Epithelial cell of esophagus (primary cell): Measurements from ENCODE around the gene CNKSR2.

ENCODE experiments used
- DNase-seq: peaks from one replicate; pipeline ENCODE4 v3.0.0; 2010; ENCODE audit warnings: low read depth
- H3K4me3 ChIP-seq: 2 replicates; pipeline ENCODE4 v1.5.1; 2011; ENCODE audit warnings: mild to moderate bottlenecking, low read length, control low read depth
- TF ChIP-seq, protein P1 (sequence below): IDR thresholded peaks from 2 replicates; pipeline ENCODE4 v1.5.1; 2011; ENCODE audit warnings: low read depth, mild to moderate bottlenecking, low read length, control low read depth, inconsistent platforms; ENCODE audit not compliant: insufficient read depth; ENCODE audit errors: missing control alignments

Gene CNKSR2

DNA sequence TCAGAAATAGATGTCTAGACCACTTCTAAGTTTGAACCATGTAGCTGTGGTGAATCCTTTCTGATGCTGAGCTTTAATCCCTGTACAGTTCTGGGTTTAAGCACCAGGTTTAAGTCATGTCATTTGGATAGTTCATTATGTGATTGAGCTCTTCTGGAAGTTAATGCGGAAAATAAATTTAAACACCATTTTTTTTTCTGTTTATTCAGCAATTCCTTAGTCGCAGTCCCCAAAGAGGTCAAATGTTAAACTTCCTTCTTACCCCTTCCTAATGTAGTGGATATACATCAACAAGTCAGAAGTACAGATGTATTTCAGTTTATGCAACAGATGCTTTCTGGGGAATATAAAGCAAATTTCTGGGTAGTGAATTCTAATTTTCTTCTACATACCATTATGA, 52.9 kb downstream of the CNKSR2 start:
- DNase-seq: no peak
- no peak overlapping the region for H3K4me3 ChIP-seq
- TF ChIP-seq, protein P1, sequence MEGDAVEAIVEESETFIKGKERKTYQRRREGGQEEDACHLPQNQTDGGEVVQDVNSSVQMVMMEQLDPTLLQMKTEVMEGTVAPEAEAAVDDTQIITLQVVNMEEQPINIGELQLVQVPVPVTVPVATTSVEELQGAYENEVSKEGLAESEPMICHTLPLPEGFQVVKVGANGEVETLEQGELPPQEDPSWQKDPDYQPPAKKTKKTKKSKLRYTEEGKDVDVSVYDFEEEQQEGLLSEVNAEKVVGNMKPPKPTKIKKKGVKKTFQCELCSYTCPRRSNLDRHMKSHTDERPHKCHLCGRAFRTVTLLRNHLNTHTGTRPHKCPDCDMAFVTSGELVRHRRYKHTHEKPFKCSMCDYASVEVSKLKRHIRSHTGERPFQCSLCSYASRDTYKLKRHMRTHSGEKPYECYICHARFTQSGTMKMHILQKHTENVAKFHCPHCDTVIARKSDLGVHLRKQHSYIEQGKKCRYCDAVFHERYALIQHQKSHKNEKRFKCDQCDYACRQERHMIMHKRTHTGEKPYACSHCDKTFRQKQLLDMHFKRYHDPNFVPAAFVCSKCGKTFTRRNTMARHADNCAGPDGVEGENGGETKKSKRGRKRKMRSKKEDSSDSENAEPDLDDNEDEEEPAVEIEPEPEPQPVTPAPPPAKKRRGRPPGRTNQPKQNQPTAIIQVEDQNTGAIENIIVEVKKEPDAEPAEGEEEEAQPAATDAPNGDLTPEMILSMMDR: no peak

DNA sequence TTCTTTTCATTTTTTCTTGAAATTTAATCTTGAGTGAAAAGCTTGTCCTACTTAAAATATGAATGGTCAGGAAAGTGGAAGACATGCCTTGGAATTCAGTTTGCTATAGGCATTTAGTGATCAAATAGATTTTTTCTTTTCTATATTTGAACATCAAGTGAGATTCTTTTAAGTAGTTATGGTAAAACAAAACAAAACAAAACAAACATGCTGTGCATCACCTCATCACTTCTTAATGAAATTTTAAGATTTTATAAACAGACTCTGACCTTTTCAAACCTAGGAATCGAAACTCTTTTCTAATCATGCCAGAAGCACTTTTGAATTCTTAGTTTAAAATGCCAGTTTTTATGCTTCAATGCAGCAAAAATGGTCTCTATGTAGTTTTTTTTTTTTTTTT, 62.8 kb downstream of the CNKSR2 start:
- TF ChIP-seq, protein P1: no peak
- no peak for DNase-seq
- no peak overlapping the region for H3K4me3 ChIP-seq

DNA sequence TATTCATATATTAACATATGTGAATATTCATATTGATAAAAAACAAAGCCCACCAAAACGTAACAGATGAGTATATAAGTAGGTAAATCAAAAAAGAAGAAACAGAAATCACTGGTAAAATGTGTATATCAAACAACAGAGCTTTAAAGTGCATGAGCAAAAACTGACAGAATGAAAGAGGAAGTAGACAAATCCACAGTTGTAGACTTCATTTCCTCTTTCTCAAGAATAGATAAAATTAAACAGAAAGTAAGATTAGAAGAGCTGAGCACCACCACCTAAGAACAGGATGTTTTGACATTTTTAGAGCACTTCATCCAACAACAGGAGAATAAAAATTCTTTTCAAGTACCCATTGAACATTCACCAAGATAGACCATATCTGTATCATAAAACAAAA, 64.6 kb downstream of the CNKSR2 start:
- TF ChIP-seq, protein P1: no peak
- no peak for DNase-seq
- H3K4me3 ChIP-seq: no peak overlapping the region

DNA sequence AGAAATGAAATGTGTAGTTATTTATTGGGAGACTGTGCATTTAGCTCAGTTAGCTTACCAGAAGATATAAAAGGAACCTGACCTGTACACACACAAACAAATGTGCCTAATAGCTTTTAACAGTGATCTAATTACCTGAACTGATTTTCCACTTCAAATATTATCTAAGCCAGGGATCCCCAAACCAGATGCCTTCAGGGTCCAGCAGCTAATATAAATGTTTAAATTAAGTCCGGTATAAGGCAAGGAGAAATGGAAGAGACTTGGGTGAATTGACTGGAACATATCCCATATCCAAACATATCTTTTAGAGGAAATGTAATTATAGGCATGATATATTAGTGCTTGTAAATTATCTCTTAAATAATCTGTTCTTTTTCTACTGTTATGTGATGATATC, 66.7 kb downstream of the CNKSR2 start:
- H3K4me3 ChIP-seq: no peak overlapping the region
- TF ChIP-seq, protein P1: no peak
- no peak for DNase-seq

DNA sequence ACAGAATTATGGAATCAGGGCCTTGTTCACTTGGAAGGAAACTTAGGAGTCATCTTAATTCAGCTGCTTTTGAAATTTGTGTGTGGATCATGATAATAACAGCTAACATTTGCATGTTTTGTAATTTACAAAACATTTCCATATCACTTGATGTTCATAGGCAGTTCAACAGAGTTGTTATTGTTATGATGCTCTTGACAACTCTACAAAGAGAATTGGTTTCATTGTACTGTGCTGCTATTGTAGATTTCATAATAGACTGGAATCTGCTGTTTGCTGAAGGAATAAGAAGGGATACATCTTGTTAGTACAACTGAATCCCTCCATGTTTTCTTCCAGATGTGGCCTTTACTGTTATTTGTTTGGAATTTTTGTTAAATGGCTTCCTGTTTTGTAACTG, 83.5 kb downstream of the CNKSR2 start:
- TF ChIP-seq, protein P1: no peak
- no peak for DNase-seq

DNA sequence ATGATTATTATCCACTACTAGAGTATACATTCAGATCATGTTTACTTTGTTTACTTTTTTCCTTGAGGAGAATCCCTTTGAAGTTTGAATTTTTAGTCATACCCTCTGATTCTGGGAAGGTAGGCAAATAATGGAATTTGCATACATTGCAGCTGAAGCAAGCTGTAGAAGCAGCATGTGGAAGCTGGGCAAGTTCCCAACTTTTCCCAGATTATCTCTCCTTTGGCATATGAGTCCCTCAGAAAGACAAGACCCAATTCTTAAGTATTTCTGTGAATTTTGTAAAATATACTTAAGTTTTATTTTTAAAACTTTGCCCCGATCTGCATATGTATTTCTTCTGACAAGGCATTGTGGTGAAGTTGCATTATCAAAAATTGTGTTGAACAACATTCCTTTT, 94.9 kb downstream of the CNKSR2 start:
- TF ChIP-seq, protein P1: no peak
- H3K4me3 ChIP-seq: no peak overlapping the region
- no peak for DNase-seq

More for the DNA sequence above, 83.5 kb downstream of the CNKSR2 start:
- no peak overlapping the region for H3K4me3 ChIP-seq

DNA sequence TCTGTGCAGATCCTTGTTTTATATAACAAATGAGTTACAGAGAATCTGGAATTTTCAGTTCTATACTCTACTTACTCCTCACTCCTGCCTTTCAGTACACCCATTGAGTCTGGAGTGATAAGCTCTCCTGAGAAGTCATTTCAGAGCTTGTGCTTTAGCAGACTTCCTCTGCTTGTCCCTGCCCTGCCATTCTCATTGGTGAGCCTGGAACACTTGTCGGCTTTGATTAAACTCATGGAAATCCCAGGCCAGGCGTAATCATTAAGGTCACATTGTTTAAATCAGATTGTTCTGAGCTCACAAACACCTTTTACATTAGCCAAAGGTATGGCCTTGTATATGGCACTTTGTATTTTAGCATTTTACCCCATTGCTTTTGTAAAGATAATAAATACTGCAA, 102.7 kb downstream of the CNKSR2 start:
- TF ChIP-seq, protein P1: no peak
- DNase-seq: no peak
- H3K4me3 ChIP-seq: no peak overlapping the region
